GM12878 (cell line): Measurements from ENCODE around the gene TSR1. TPM values are rescaled to one million over a fixed set of nuclear protein-coding genes. Genes with fewer than 3 reads are reported as not detected.

Experiments used
- ATAC-seq: fragments of 200-7000 bp; cut with Tn5 transposase; 3 replicates; pipeline ENCODE4 v1.9.1; 2020; ENCODE audit warnings: mild to moderate bottlenecking, moderate library complexity
- BruUV-seq: library from RNA; stranded (reverse); fragments of 400-500 nt; replicated peaks from 2 replicates; lab custom pipeline; 2021; lab: Mats Ljungman, UMichigan
- CTCF ChIA-PET: fragments of 300-600 bp; sonication (Branson Sonifier 250); formaldehyde crosslinking; extraction: SDS; loops from one replicate; lab custom pipeline; 2021; ENCODE audit warnings: inconsistent platforms; lab: Yijun Ruan, JAX
- POLR2A ChIA-PET: fragments of 350-600 bp; formaldehyde crosslinking; extraction: SDS; loops from one replicate; lab custom pipeline; 2021; ENCODE audit warnings: inconsistent platforms; lab: Charles Lee
- RAD21 ChIA-PET: fragments of 300-600 bp; sonication (Branson Sonifier 250); formaldehyde crosslinking; loops from one replicate; lab custom pipeline; 2023; ENCODE audit warnings: antibody characterized with exemption; ENCODE audit not compliant: unreplicated experiment; lab: Charles Lee
- SMC1A ChIA-PET: fragments of 300-600 bp; sonication (Branson Sonifier 250); formaldehyde crosslinking; loops from one replicate; lab custom pipeline; 2023; ENCODE audit not compliant: unreplicated experiment, uncharacterized antibody; lab: Charles Lee
- DNase-seq: peaks from one replicate; pipeline ENCODE4 v3.0.0-alpha.2; 2011; ENCODE audit warnings: low read depth, low spot score
- FAIRE-seq: peaks from 3 replicates; lab custom pipeline; 2011; peaks lifted over from hg19 to GRCh38; lab: Jason Lieb, UNC
- H2AFZ ChIP-seq: 2 replicates; pipeline ENCODE4 v1.6.0; 2011; ENCODE audit warnings: low read depth, low read length, control low read depth; ENCODE audit not compliant: control insufficient read depth
- H3K27ac ChIP-seq: 2 replicates; pipeline ENCODE4 v1.5.1; 2011; ENCODE audit warnings: control low read depth; ENCODE audit not compliant: control insufficient read depth, insufficient read depth
- H3K27me3 ChIP-seq, 2 experiments: replicated peaks in 1 of 2; 2 replicates each; pipeline versions ENCODE4 v1.6.0 to v1.6.1; 2011; ENCODE audit warnings: low read length in 1 of 2; ENCODE audit not compliant: control insufficient read depth in 2 of 2, insufficient read depth in 2 of 2
- H3K36me3 ChIP-seq, 2 experiments: 2 replicates each; pipeline ENCODE4 v1.5.1; 2011; ENCODE audit warnings: low read length in 1 of 2; ENCODE audit not compliant: control insufficient read depth in 2 of 2, insufficient read depth in 2 of 2
- H3K4me1 ChIP-seq: 2 replicates; pipeline ENCODE4 v1.6.1; 2011; ENCODE audit warnings: mild to moderate bottlenecking, low read length, moderate library complexity, mixed read lengths; ENCODE audit not compliant: control insufficient read depth, insufficient read depth
- H3K4me2 ChIP-seq: 2 replicates; pipeline ENCODE4 v1.6.0; 2011; ENCODE audit warnings: control low read depth; ENCODE audit not compliant: control insufficient read depth, insufficient read depth
- H3K4me3 ChIP-seq: fragments of 200-600 bp; sonication (generic); 2 replicates; pipeline ENCODE4 v1.5.1; 2016
- H3K79me2 ChIP-seq: 2 replicates; pipeline ENCODE4 v1.6.0; 2011; ENCODE audit warnings: low read length; ENCODE audit not compliant: control insufficient read depth, insufficient read depth
- H3K9ac ChIP-seq: 2 replicates; pipeline ENCODE4 v1.8.0; 2011; ENCODE audit warnings: low read length, control low read depth, mixed read lengths; ENCODE audit not compliant: control insufficient read depth, insufficient read depth
- H3K9me3 ChIP-seq: replicated peaks from 3 replicates; pipeline ENCODE4 v1.5.1; 2011; ENCODE audit warnings: mild to moderate bottlenecking, low read length; ENCODE audit not compliant: control insufficient read depth, insufficient read depth
- H4K20me1 ChIP-seq: 2 replicates; pipeline ENCODE4 v1.6.0; 2011; ENCODE audit not compliant: control insufficient read depth, insufficient read depth
- ATF3 ChIP-seq: IDR thresholded peaks from 2 replicates; pipeline ENCODE4 v1.6.1; 2011; ENCODE audit warnings: low read depth, mild to moderate bottlenecking, low read length, moderate library complexity, borderline replicate concordance; ENCODE audit errors: extremely low read depth
- BCLAF1 ChIP-seq: fragments of 450-650 bp; IDR thresholded peaks from 2 replicates; pipeline ENCODE4 v1.6.1; 2017; ENCODE audit warnings: antibody characterized with exemption, mild to moderate bottlenecking, moderate library complexity
- E4F1 ChIP-seq: fragments of 450-650 bp; IDR thresholded peaks from 2 replicates; pipeline ENCODE4 v1.6.1; 2018; ENCODE audit warnings: borderline replicate concordance, mild to moderate bottlenecking; ENCODE audit not compliant: partially characterized antibody
- FOXM1 ChIP-seq: IDR thresholded peaks from 2 replicates; pipeline ENCODE4 v1.6.1; 2012; ENCODE audit warnings: low read depth, mild to moderate bottlenecking, inconsistent platforms, low read length, moderate library complexity
- GATAD2B ChIP-seq: fragments of 450-650 bp; conservative IDR thresholded peaks from 2 replicates; pipeline ENCODE4 v1.6.1; 2017; ENCODE audit warnings: low read depth, mild to moderate bottlenecking, moderate library complexity
- NBN ChIP-seq: fragments of 450-650 bp; IDR thresholded peaks from 2 replicates; pipeline ENCODE4 v1.6.1; 2016
- NR2F1 ChIP-seq: fragments of 450-650 bp; conservative IDR thresholded peaks from 2 replicates; pipeline ENCODE4 v1.6.1; 2017; ENCODE audit warnings: mild to moderate bottlenecking
- POU2F2 ChIP-seq: IDR thresholded peaks from 3 replicates; pipeline ENCODE4 v1.6.1; 2011; ENCODE audit warnings: low read depth, mild to moderate bottlenecking, low read length, borderline replicate concordance
- SIX5 ChIP-seq: IDR thresholded peaks from 2 replicates; pipeline ENCODE4 v1.6.1; 2011; ENCODE audit warnings: mild to moderate bottlenecking, low read depth, low read length, moderate library complexity; ENCODE audit not compliant: severe bottlenecking
- TAF1 ChIP-seq: IDR thresholded peaks from 2 replicates; pipeline ENCODE4 v1.6.1; 2011; ENCODE audit warnings: mild to moderate bottlenecking, low read depth, low read length, borderline replicate concordance
- WGBS: methylation state at CpG from one replicate; pipeline ENCODE4 v1.1.6; 2016; ENCODE audit warnings: low lambda C conversion rate; ENCODE audit not compliant: insufficient replicate concordance, insufficient coverage; ENCODE audit errors: missing lambda C conversion rate; 5-methylcytosine and 5-hydroxymethylcytosine counted together
- in situ Hi-C: fragments of 300-500 bp; cut with MboI; formaldehyde crosslinking; loops from 9 replicates; pipeline ENCODE4 v1.14.3; 2018; ENCODE audit warnings: mixed read lengths
- intact Hi-C: fragments of 100-400 bp; cut with micrococcal nuclease; formaldehyde crosslinking; loops from one replicate; pipeline ENCODE4 v1.14.2; 2022; ENCODE audit not compliant: unreplicated experiment
- polyA plus RNA-seq, 11 experiments: library from polyadenylated mRNA; depleted of rRNA in 4 of 11; unstranded in 6 of 11; stranded (reverse) in 5 of 11; fragments of >200 nt; fragmentation: Nextera tagmentation in 4 of 11; fragmentation: Illumina TruSeq in 1 of 11; extraction: Ambion mirVana in 4 of 11; extraction: Trizol in 1 of 11; gene quantifications; 1 replicate in 1 of 11; 2 replicates in 10 of 11; pipeline versions ENCODE4 v1.2.1 to v1.2.3, GENCODE V29; 2011 to 2016; ENCODE audit warnings: inconsistent platforms in 2 of 11, missing spikeins in 2 of 11, low read depth in 1 of 11
- total RNA-seq, 4 experiments: library from RNA; depleted of rRNA in 3 of 4; stranded (reverse); fragments of >200 nt in 3 of 4; fragmentation: Illumina TruSeq in 1 of 4; extraction: Trizol in 1 of 4; gene quantifications; 2 replicates each; pipeline versions ENCODE4 v1.2.1 to v1.2.3, GENCODE V29; 2013 to 2021
- TF ChIP-seq, protein P1 (sequence below): fragments of 150-350 bp; IDR thresholded peaks from 2 replicates; pipeline ENCODE4 v1.6.1; 2014; ENCODE audit warnings: mild to moderate bottlenecking, low read depth, low read length
- TF ChIP-seq, protein P2 (sequence below): IDR thresholded peaks from 2 replicates; pipeline ENCODE4 v1.6.1; 2012; ENCODE audit warnings: low read depth, low read length, improper control_type of control experiment

TSR1 gene
- total and polyA plus RNA-seq, 10 of the 15 experiments (the other 5 are each of a cell fraction or from before 2014, with no cell fraction given), result 14.7 to 100 (median 46.9) TPM

DNA sequence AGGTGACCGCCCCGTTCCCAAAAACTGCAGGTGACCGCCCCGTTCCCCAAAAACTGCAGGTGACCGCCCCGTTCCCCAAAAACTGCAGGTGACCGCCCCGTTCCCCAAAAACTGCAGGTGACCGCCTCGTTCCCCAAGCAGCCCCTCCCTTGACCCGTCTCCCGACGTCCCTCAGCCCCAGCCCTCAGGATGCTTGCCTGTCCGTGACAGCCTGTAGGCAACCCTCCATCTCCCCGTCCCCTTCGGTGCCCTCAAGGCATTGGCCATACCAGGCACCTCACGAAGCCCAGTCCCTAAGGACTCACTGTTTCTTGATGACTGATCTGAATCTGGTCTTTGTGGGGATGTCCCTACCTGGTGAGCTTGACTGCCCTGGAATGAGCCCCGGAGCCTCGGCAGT is 26.2 kb upstream of the TSR1 start (continued):
- TF ChIP-seq, protein P1, sequence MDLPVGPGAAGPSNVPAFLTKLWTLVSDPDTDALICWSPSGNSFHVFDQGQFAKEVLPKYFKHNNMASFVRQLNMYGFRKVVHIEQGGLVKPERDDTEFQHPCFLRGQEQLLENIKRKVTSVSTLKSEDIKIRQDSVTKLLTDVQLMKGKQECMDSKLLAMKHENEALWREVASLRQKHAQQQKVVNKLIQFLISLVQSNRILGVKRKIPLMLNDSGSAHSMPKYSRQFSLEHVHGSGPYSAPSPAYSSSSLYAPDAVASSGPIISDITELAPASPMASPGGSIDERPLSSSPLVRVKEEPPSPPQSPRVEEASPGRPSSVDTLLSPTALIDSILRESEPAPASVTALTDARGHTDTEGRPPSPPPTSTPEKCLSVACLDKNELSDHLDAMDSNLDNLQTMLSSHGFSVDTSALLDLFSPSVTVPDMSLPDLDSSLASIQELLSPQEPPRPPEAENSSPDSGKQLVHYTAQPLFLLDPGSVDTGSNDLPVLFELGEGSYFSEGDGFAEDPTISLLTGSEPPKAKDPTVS, result no peak
- TF ChIP-seq GATAD2B (no peak), BCLAF1 (no peak)

DNA sequence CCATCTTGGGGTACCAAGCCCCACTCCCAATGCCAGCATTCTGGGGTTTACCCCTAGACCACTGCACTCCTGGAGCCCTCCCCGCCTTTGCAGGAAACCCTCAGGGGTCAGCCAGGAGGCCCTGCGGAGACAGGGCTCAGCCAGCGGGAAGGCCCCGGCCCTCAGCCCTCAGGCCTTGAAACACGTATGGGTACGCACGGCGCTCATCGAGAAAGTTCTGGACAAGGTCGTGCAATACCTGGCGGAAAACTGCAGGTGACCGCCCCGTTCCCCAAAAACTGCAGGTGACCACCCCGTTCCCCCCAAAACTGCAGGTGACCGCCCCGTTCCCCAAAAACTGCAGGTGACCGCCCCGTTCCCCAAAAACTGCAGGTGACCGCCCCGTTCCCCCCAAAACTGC is 25.8 kb upstream of the TSR1 start:
- Histone ChIP-seq H3K27ac (no peak overlapping the region), H3K4me1 (no peaks in the 10 kb centered on the region), H4K20me1 (no peaks in the 10 kb centered on the region), H3K36me3 (no peaks in the 10 kb centered on the region; a peak in 3 of 4 replicates)
- FAIRE-seq, result no peak
- POLR2A ChIA-PET, result no interaction called here
- TF ChIP-seq POU2F2, result no peak
- TF ChIP-seq, protein P2, sequence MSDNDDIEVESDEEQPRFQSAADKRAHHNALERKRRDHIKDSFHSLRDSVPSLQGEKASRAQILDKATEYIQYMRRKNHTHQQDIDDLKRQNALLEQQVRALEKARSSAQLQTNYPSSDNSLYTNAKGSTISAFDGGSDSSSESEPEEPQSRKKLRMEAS, result no peak
- no peak for TF ChIP-seq TAF1
- TF ChIP-seq FOXM1, result no peak
- TF ChIP-seq NBN, result no peak
- TF ChIP-seq ATF3, result no peak
- TF ChIP-seq NR2F1, result no peak
- TF ChIP-seq E4F1, result no peak
- TF ChIP-seq SIX5, result no peak
- TF ChIP-seq, all 136 proteins: peak for 0
- no peaks in the 10 kb centered on the region for H3K27me3 ChIP-seq
- RAD21 ChIA-PET, result no interaction called here
- no peaks in the 10 kb centered on the region for H3K9me3 ChIP-seq
- ATAC-seq, result no peak
- no peak overlapping the region for H2AFZ ChIP-seq
- DNase-seq, result no peak
- SMC1A ChIA-PET, result no interaction called here
- in situ Hi-C loops (no loop called here), intact Hi-C loops (no loop called here)
- CTCF ChIA-PET, result interaction anchor here (2.5 kb wide), 1 partner anchor 54 kb away, joined by 7 read pairs; no protein-coding TSS in a partner anchor
- no peak overlapping the region for H3K4me2 ChIP-seq
- H3K4me3 ChIP-seq, result no peak overlapping the region
- BruUV-seq, result no TSS peak
- H3K9ac ChIP-seq, result no peak overlapping the region
- WGBS, result 100% methylated on average over 11 of the region's 20 CpGs
- no peaks in the 10 kb centered on the region for H3K79me2 ChIP-seq
